Measurements from ENCODE around the gene SHISA4.
"Not testable (repeated sequence)": the region's sequence is repeated elsewhere in the genome, so short reads cannot be mapped to it uniquely, and the experiment has no call there.

SHISA4 gene

DNA sequence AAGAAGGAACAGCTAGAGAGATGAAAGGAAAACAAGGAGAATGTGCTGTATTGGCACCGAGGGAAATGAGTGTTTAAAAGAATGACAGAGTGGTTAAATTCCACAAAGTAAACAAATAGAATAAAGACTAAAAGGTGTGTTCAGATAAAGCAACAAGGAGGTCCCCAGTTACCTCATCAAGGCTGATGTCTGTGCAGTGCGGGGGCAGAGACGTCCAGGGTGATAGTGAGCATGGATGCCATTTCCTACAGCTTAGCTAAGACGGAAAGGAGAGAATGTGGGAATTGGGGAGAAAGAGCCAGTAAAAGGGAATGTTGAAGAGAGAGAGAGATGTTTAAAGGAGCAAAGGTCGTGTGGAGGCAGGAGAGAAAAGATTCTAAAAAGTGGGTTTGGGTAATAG lies 42.1 kb downstream of the SHISA4 start:
- DNase-seq (ENCODE audit: low read depth): no peak

DNA sequence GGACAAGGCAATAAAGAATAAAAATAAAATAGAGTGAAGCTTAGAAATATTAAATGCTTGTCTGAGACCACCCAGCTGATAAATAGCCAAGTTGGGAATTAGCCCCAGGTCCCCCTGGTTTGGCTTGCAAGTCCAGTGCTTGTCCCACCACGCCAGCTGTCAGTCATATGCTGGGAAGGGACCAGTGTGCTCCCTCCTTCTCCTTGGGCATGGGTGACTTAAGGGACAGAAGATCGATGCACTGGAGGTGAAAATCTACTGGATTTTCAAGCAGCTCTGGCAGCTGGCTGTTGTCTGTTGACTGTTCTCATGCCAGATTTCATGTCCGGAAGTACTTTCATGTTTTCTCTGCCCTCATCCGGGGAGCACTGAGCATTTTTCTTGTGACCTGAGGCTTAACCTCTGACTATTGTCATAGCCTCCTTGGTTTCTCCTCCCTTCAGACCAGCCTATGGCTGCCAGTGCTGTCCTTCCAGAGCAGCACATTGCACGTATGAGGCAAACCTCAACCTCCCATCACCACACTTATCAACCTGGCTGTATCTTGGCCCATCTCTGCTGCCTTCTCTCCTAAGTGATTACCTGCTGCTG lies 45.2 kb downstream of the SHISA4 start:
- DNase-seq (ENCODE audit: low read depth): no peak

DNA sequence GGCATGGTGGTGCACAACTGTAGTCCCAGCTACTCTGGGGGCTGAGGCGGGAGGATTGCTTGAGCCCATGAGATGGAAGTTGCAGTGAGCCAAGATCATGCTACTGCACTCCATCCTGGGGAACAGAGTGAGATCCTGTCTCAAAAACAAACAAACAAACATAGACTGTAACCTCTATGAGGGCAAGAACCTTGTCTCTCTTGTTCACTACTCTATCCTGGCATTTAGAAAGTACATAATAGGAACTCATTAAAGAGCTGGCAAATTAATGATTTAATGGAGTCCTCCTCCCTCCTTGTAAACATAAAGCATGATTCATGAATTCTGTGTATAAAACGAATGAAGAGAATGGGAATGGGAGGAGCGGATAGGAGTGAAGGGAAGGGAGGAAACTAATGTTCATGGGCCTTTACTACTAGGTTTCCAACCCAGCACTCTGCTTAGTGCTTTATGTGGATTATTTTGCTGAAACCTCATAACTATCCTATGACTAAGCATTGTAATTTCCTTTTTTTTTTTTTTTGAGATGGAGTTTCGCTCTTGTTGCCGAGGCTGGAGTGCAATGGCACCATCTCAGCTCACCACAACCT lies 49.0 kb downstream of the SHISA4 start:
- DNase-seq (ENCODE audit: low read depth): peak; percentile 62

DNA sequence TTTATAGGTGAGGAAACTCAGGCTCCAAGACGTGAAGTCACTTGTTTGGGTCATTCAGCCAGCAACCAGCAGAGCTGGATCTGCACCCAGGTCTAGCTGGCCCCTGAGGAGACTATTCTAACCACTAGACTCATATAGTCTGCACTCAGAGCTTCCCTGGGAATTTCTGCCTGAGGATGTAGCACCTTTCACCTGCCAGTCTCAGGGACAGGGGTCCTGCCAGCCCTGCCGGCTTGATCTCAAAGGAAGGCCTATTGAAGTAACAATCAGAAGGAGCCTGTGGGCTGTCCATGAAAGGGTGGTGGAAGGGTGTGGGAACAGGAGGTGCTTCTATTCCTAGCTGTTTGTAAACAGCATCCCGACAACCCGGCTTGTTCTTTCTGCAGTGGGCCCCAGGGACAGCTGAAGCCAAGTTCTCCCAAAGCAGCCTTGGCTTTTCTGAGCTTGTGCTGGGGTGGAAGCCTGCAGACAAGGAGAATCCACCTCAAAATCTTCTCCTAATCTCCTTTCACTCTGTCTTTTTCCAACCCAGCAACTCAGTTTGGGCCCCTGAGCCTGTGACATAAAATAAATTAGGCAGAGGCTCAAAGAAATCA lies 49.8 kb downstream of the SHISA4 start:
- DNase-seq (ENCODE audit: low read depth): no peak

- no peak for DNase-seq (ENCODE audit: low read depth)
These were observed 50.5 kb downstream of the SHISA4 start for GRCh38 chr1:201939148-201939547.

- DNase-seq (ENCODE audit: low read depth): no peak
These were observed 50.9 kb downstream of the SHISA4 start for GRCh38 chr1:201939574-201939973.

DNA sequence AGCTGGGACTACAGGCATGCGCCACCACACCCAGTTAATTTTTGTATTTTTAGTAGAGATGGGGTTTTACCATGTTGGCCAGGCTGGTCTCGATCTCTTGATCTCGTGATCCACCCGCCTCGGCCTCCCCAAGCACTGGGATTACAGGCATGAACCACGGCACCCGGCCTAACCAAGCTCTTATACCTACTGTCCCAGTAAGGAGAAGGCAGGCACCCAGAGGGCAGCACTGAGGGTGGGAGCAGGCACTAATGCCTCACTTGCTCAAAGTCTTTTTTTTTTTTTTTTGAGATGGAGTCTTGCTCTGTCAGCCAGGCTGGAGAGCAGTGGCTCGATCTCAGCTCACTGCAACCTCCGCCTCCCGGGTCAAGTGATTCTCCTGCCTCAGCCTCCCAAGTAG lies 51.6 kb downstream of the SHISA4 start:
- DNase-seq (ENCODE audit: low read depth): not testable (repeated sequence)

DNA sequence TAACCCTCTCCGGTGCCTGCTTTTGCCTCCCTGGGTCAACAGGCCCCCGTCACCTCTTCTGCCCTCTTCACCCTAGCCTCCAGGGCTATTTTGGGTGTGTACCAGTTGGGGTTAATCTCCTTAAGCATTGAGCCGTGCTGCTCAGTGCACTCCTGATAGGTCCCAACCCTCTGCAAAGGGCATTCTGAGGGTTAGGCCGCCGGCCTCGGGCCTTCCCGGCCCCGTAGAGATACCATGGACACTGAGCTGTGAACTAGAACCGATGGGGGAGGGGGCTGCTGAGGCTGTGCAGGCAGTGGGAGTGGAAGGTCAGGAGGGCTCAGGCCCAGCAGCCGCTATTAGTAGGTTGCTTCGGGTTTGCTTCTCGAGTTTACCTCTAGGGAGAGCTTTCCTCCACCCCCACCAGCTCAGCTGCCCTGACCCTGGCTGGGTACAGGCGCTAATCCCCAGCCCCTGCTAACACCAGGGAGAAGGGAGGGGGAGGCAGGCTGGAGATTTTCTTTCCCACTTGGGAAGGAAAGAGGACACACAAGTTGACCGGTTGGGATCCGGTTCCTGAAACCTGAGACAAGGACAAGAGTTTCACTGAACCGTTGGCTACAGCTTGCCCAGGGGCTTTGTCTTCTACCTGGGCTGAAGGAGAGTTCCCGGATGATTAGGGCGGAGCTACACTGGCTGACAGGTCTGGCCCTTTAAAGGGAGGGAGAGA lies 52.9 kb downstream of the SHISA4 start:
- no peak for DNase-seq (ENCODE audit: low read depth)

DNA sequence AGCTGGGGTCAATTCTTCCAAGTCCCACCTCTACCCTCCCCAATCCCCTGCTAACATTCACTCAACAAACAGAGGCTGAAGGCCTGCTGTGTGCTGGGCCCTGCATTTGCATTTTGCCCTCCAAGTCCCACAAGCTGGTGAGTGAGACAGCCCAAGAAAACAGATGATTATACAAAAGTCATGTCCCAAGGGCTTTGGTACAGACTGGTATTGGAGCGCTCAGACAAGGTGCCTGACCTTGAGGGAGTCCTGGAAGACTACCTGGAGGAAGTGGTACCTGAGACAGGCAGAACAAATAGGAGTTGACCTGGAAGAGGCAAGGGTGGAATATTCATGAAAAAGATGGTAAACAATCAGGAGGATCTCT lies 53.4 kb downstream of the SHISA4 start:
- DNase-seq (ENCODE audit: low read depth): no peak

Measured in GM04504 (cell line).